Karpas-422 (cell line): Measurements from ENCODE around the gene USH2A. TPM values are rescaled to one million over a fixed set of nuclear protein-coding genes. Genes with fewer than 3 reads are reported as not detected.

Source experiments
- DNase-seq: peaks from one replicate; pipeline ENCODE4 v3.0.0-alpha.2; 2015
- H2AFZ ChIP-seq: fragments of 200-600 bp; sonication (generic); 2 replicates; pipeline ENCODE4 v1.6.1; 2014; ENCODE audit warnings: antibody characterized with exemption, low read length, mixed read lengths
- H3K27ac ChIP-seq: fragments of 200-600 bp; sonication (generic); 2 replicates; pipeline ENCODE4 v1.5.1; 2014; ENCODE audit warnings: mild to moderate bottlenecking, low read length, moderate library complexity
- H3K27me3 ChIP-seq: fragments of 200-600 bp; sonication (generic); 2 replicates; pipeline ENCODE4 v1.6.1; 2014; ENCODE audit warnings: low read length, mixed read lengths
- H3K36me3 ChIP-seq: fragments of 200-600 bp; sonication (generic); 2 replicates; pipeline ENCODE4 v1.6.1; 2014; ENCODE audit warnings: low read length, mixed read lengths; ENCODE audit not compliant: insufficient read depth
- H3K4me1 ChIP-seq: fragments of 200-600 bp; sonication (generic); 2 replicates; pipeline ENCODE4 v1.6.1; 2014; ENCODE audit warnings: mild to moderate bottlenecking, low read length, mixed read lengths
- H3K4me2 ChIP-seq: fragments of 200-600 bp; sonication (generic); 2 replicates; pipeline ENCODE4 v1.6.1; 2014; ENCODE audit warnings: low read length, low read depth, mild to moderate bottlenecking; ENCODE audit not compliant: poor library complexity, severe bottlenecking
- H3K4me3 ChIP-seq: fragments of 200-600 bp; sonication (generic); 2 replicates; pipeline ENCODE4 v1.5.1; 2014; ENCODE audit warnings: mild to moderate bottlenecking, antibody characterized with exemption, low read length, mixed read lengths
- H3K79me2 ChIP-seq: fragments of 200-600 bp; sonication (generic); 2 replicates; pipeline ENCODE4 v1.6.1; 2014; ENCODE audit warnings: mild to moderate bottlenecking, low read length, mixed read lengths
- H3K9ac ChIP-seq: fragments of 200-600 bp; sonication (generic); 2 replicates; pipeline ENCODE4 v1.6.0; 2014; ENCODE audit warnings: low read length
- H3K9me2 ChIP-seq: fragments of 200-600 bp; sonication (generic), shearing (Covaris generic); replicated peaks from 2 replicates; pipeline ENCODE4 v1.6.0; 2014; ENCODE audit warnings: mild to moderate bottlenecking, low read length, moderate library complexity; ENCODE audit not compliant: insufficient read depth
- H3K9me3 ChIP-seq: fragments of 300-700, 200-600 bp; sonication (generic); 2 replicates; pipeline ENCODE4 v1.6.1; 2014; ENCODE audit warnings: low read length, mixed read lengths
- H4K20me1 ChIP-seq: fragments of 200-600 bp; sonication (generic); 2 replicates; pipeline ENCODE4 v1.6.1; 2014; ENCODE audit warnings: mild to moderate bottlenecking, antibody characterized with exemption, low read length, low read depth; ENCODE audit not compliant: insufficient read depth
- total RNA-seq: library from RNA; depleted of rRNA; stranded (reverse); fragments of >200 nt; shearing (Covaris generic); gene quantifications from 2 replicates; pipeline ENCODE4 v1.2.3, GENCODE V29; 2014; ENCODE audit warnings: low replicate concordance

USH2A gene
- total RNA-seq, 1 experiment from 2014 or later: not detected

GRCh38 chr1:215845234-215845891 is 577.9 kb downstream of the USH2A start:
- DNase-seq: no peak
- H3K27me3 ChIP-seq: no peaks in the 10 kb centered on the region
- H4K20me1 ChIP-seq: no peaks in the 10 kb centered on the region
- H3K4me3 ChIP-seq: no peak overlapping the region
- H2AFZ ChIP-seq: no peak overlapping the region
- no peak overlapping the region for H3K9ac ChIP-seq
- 0 out of 2 replicates have a peak, but pooled peaks cover 4% of the 10 kb centered on the region for H3K9me2 ChIP-seq
- H3K4me2 ChIP-seq: no peak overlapping the region
- no peaks in the 10 kb centered on the region for H3K36me3 ChIP-seq
- no peaks in the 10 kb centered on the region for H3K9me3 ChIP-seq
- no peak overlapping the region for H3K27ac ChIP-seq
- no peaks in the 10 kb centered on the region for H3K4me1 ChIP-seq
- H3K79me2 ChIP-seq: no peaks in the 10 kb centered on the region

DNA sequence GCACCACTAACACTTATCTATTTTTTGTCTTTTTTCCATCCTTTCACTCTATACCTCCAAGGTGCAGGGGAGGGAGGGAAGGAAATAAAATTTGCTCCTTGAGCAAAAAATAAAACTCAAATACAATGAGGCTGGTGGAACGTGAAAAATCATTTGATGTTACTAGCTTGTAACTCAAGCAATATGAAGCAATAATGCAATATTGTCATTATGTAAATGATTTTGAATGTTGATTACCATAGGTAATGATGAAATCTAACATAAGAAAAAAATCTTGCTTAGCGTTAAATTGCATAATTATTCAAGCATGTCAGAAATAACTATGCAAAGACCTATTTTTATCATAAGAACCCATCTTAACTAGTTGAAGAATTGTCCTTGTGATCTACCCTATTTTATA is 578.5 kb downstream of the USH2A start:
- H3K27ac ChIP-seq: no peak overlapping the region
- H4K20me1 ChIP-seq: no peaks in the 10 kb centered on the region
- DNase-seq: no peak
- no peak overlapping the region for H2AFZ ChIP-seq
- no peaks in the 10 kb centered on the region for H3K4me1 ChIP-seq
- H3K79me2 ChIP-seq: no peaks in the 10 kb centered on the region
- H3K4me3 ChIP-seq: no peak overlapping the region
- no peaks in the 10 kb centered on the region for H3K27me3 ChIP-seq
- H3K4me2 ChIP-seq: no peak overlapping the region
- H3K36me3 ChIP-seq: no peaks in the 10 kb centered on the region
- H3K9me2 ChIP-seq: 0 out of 2 replicates have a peak, but pooled peaks cover 4% of the 10 kb centered on the region
- no peak overlapping the region for H3K9ac ChIP-seq
- H3K9me3 ChIP-seq: no peaks in the 10 kb centered on the region

GRCh38 chr1:215844266-215844665 is 579.0 kb downstream of the USH2A start:
- Histone ChIP-seq H3K27ac (no peak overlapping the region), H3K4me3 (no peak overlapping the region), H3K9ac (no peak overlapping the region), H3K4me1 (no peaks in the 10 kb centered on the region), H3K9me2 (0 out of 2 replicates have a peak, but pooled peaks cover 4% of the 10 kb centered on the region), H3K27me3 (no peaks in the 10 kb centered on the region), H3K36me3 (no peaks in the 10 kb centered on the region), H3K4me2 (no peak overlapping the region), H3K79me2 (no peaks in the 10 kb centered on the region), H2AFZ (no peak overlapping the region), H3K9me3 (no peaks in the 10 kb centered on the region), H4K20me1 (no peaks in the 10 kb centered on the region)
- DNase-seq: no peak

DNA sequence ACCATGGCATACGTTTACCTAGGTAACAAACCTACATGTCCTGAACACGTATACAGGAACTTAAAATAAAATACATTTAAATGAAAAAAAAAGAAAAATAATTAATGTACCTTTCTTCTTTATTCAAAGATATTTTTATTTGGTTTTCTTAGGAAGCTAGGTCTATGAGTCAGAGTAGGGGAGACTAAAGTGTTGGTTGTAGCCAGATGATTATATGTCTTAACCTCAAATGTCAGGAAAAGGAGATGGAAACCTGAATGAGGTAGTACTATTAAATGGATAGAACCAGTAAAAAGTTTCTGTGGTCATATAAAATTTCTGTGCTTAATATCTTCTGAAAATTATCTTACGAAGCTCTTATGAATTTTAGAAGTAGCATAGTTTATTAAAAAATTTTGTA is 580.3 kb downstream of the USH2A start:
- Histone ChIP-seq H3K36me3 (no peaks in the 10 kb centered on the region), H3K4me3 (no peak overlapping the region), H3K27me3 (no peaks in the 10 kb centered on the region), H3K9me3 (no peaks in the 10 kb centered on the region), H3K79me2 (no peaks in the 10 kb centered on the region), H3K9ac (no peak overlapping the region), H3K9me2 (0 out of 2 replicates have a peak, but pooled peaks cover 4% of the 10 kb centered on the region), H3K27ac (no peak overlapping the region), H4K20me1 (no peaks in the 10 kb centered on the region), H2AFZ (no peak overlapping the region), H3K4me2 (no peak overlapping the region), H3K4me1 (no peaks in the 10 kb centered on the region)
- no peak for DNase-seq

DNA sequence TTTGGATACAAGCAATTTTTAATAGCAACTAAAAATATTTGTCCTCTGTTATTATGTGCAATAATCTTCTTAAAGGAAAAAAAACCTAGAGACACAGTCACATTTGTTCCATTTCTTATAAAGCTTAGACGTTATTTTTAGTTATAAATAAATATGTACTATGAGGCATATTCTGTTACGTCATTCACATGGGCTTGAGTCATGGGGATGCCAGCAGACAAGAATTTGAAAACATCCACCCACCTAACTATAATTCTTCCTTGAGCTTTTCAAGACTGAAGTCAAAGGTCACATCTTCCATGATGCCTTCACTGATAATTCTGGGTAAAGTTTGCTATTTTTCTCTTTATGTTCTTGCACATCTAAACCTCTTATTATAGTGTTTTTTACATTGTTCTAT is 587.3 kb downstream of the USH2A start:
- Histone ChIP-seq H3K9me2 (no peaks in the 10 kb centered on the region), H3K9ac (no peak overlapping the region), H2AFZ (no peak overlapping the region), H3K4me2 (no peak overlapping the region), H3K9me3 (peaks cover 4% of the 10 kb centered on the region; the same call in 1 of the 2 replicates), H4K20me1 (no peaks in the 10 kb centered on the region), H3K27ac (no peak overlapping the region), H3K4me3 (no peak overlapping the region), H3K27me3 (no peaks in the 10 kb centered on the region), H3K79me2 (no peaks in the 10 kb centered on the region), H3K4me1 (no peaks in the 10 kb centered on the region), H3K36me3 (no peaks in the 10 kb centered on the region)
- DNase-seq: no peak

GRCh38 chr1:215833941-215834729 is 589.1 kb downstream of the USH2A start:
- Histone ChIP-seq H3K9me3 (peaks cover 6% of the 10 kb centered on the region), H4K20me1 (no peaks in the 10 kb centered on the region), H3K79me2 (no peaks in the 10 kb centered on the region), H3K4me2 (no peak overlapping the region), H2AFZ (no peak overlapping the region), H3K4me3 (no peak overlapping the region), H3K36me3 (no peaks in the 10 kb centered on the region), H3K4me1 (no peaks in the 10 kb centered on the region), H3K9me2 (no peaks in the 10 kb centered on the region), H3K27ac (no peak overlapping the region), H3K27me3 (no peaks in the 10 kb centered on the region), H3K9ac (no peak overlapping the region)
- DNase-seq: no peak

DNA sequence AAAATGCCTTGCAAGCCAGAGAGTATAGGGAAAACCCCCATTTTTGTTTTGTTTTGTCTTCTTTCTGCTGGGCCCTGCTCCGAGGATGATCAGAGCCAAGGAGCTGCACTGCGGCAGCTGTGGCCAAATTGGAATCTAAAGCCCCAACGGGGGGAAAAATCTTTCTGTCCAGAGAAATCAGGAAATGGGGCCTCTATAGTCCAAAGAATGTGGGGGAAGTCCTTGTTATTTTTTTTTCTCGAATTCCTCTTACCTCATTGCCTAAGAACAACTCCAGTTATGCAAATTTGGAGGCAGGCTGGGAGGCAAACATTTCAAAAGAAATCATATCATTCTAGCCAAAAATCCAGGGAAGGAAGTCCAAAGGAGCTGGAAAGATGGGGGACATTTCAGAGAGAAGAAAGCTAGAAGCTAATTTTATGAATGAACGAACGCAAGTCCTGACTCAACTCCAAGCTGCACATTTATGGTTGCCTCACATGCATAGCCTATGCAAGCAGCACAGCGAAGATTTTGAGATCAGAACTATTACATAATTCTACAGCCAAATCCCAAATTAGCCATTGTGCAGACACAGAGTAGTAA is 592.9 kb downstream of the USH2A start:
- no peaks in the 10 kb centered on the region for H3K79me2 ChIP-seq
- H3K36me3 ChIP-seq: no peaks in the 10 kb centered on the region
- DNase-seq: no peak
- H3K9me2 ChIP-seq: no peaks in the 10 kb centered on the region
- peaks cover 6% of the 10 kb centered on the region for H3K9me3 ChIP-seq
- no peak overlapping the region for H3K4me3 ChIP-seq
- H3K4me2 ChIP-seq: no peak overlapping the region
- H3K27me3 ChIP-seq: no peaks in the 10 kb centered on the region
- no peak overlapping the region for H3K27ac ChIP-seq
- no peaks in the 10 kb centered on the region for H3K4me1 ChIP-seq
- no peak overlapping the region for H3K9ac ChIP-seq
- H4K20me1 ChIP-seq: no peaks in the 10 kb centered on the region
- H2AFZ ChIP-seq: no peak overlapping the region

GRCh38 chr1:215825056-215825455 is 598.2 kb downstream of the USH2A start:
- H3K9me2 ChIP-seq: no peaks in the 10 kb centered on the region
- H3K4me3 ChIP-seq: no peak overlapping the region
- H3K79me2 ChIP-seq: no peaks in the 10 kb centered on the region
- H3K36me3 ChIP-seq: no peaks in the 10 kb centered on the region
- no peaks in the 10 kb centered on the region for H3K27me3 ChIP-seq
- H3K4me1 ChIP-seq: no peaks in the 10 kb centered on the region
- no peak overlapping the region for H3K4me2 ChIP-seq
- no peak for DNase-seq
- no peaks in the 10 kb centered on the region for H4K20me1 ChIP-seq
- no peak overlapping the region for H3K9ac ChIP-seq
- no peak overlapping the region for H2AFZ ChIP-seq
- H3K27ac ChIP-seq: no peak overlapping the region
- peaks cover 10% of the 10 kb centered on the region for H3K9me3 ChIP-seq
